ENCODE measurements around the gene SV2B.

The SV2B gene

GRCh38 chr15:91196768-91197167 lies 96.7 kb downstream of the SV2B start:
- no peak for TF ChIP-seq CTCF (IDR thresholded peaks at IDR 0.05; ENCODE audit: borderline replicate concordance, insufficient read depth, low read depth, low read length)
- no peak overlapping the region for H3K4me3 ChIP-seq (ENCODE audit: low read depth, low read length)

- TF ChIP-seq CTCF (IDR thresholded peaks at IDR 0.05; ENCODE audit: borderline replicate concordance, insufficient read depth, low read depth, low read length) = no peak
- H3K4me3 ChIP-seq (ENCODE audit: low read depth, low read length) = no peak overlapping the region
Measured at GRCh38 chr15:91199511-91199910, 99.5 kb downstream of the SV2B start.

- no peak for TF ChIP-seq CTCF (IDR thresholded peaks at IDR 0.05; ENCODE audit: borderline replicate concordance, insufficient read depth, low read depth, low read length)
- no peak overlapping the region for H3K4me3 ChIP-seq (ENCODE audit: low read depth, low read length)
Measured at GRCh38 chr15:91200101-91200754, 100.2 kb downstream of the SV2B start.

GRCh38 chr15:91202510-91203102 lies 102.5 kb downstream of the SV2B start:
- H3K4me3 ChIP-seq (ENCODE audit: low read depth, low read length) = no peak overlapping the region
- TF ChIP-seq CTCF (IDR thresholded peaks at IDR 0.05; ENCODE audit: borderline replicate concordance, insufficient read depth, low read depth, low read length) = no peak

GRCh38 chr15:91203619-91204203 lies 103.7 kb downstream of the SV2B start:
- TF ChIP-seq CTCF (IDR thresholded peaks at IDR 0.05; ENCODE audit: borderline replicate concordance, insufficient read depth, low read depth, low read length) = no peak
- no peak overlapping the region for H3K4me3 ChIP-seq (ENCODE audit: low read depth, low read length)

GRCh38 chr15:91208371-91208770 lies 108.3 kb downstream of the SV2B start:
- no peak overlapping the region for H3K4me3 ChIP-seq (ENCODE audit: low read depth, low read length)
- TF ChIP-seq CTCF (IDR thresholded peaks at IDR 0.05; ENCODE audit: borderline replicate concordance, insufficient read depth, low read depth, low read length) = no peak

GRCh38 chr15:91209318-91209717 lies 109.3 kb downstream of the SV2B start:
- H3K4me3 ChIP-seq (ENCODE audit: low read depth, low read length) = no peak overlapping the region
- no peak for TF ChIP-seq CTCF (IDR thresholded peaks at IDR 0.05; ENCODE audit: borderline replicate concordance, insufficient read depth, low read depth, low read length)

All from GM12875 (cell line).